ENCODE results near the gene CCDC12. TPM values are rescaled to one million over a fixed set of nuclear protein-coding genes. Genes with fewer than 3 reads are reported as not detected.
"Not testable (repeated sequence)": the region's sequence is repeated elsewhere in the genome, so short reads cannot be mapped to it uniquely, and the experiment has no call there.

CCDC12 gene
- polyA plus RNA-seq, 1 donor, result 45.4 TPM

- DNase-seq, result no peak
Measured at GRCh38 chr3:46923559-46924350, 52.8 kb downstream of the CCDC12 start.

GRCh38 chr3:46922871-46923558 is 53.5 kb downstream of the CCDC12 start:
- DNase-seq, result no peak

GRCh38 chr3:46922426-46922825 is 54.1 kb downstream of the CCDC12 start:
- DNase-seq, result no peak

GRCh38 chr3:46921871-46922271 is 54.7 kb downstream of the CCDC12 start:
- no peak for DNase-seq

GRCh38 chr3:46921041-46921440 is 55.5 kb downstream of the CCDC12 start:
- no peak for DNase-seq

- no peak for DNase-seq
Measured at GRCh38 chr3:46918634-46919033, 57.9 kb downstream of the CCDC12 start.

- no peak for DNase-seq
Measured at GRCh38 chr3:46918202-46918601, 58.3 kb downstream of the CCDC12 start.

- DNase-seq, result no peak
Measured at GRCh38 chr3:46917257-46917656, 59.3 kb downstream of the CCDC12 start.

GRCh38 chr3:46916799-46917198 is 59.7 kb downstream of the CCDC12 start:
- DNase-seq, result no peak

- no peak for DNase-seq
Measured at GRCh38 chr3:46916278-46916677, 60.3 kb downstream of the CCDC12 start.

GRCh38 chr3:46915297-46915822 is 61.2 kb downstream of the CCDC12 start:
- no peak for DNase-seq

GRCh38 chr3:46914849-46915248 is 61.7 kb downstream of the CCDC12 start:
- no peak for DNase-seq

- no peak for DNase-seq
Measured at GRCh38 chr3:46913644-46914043, 62.9 kb downstream of the CCDC12 start.

- DNase-seq, result no peak
Measured at GRCh38 chr3:46912986-46913385, 63.6 kb downstream of the CCDC12 start.

GRCh38 chr3:46910914-46911313 is 65.6 kb downstream of the CCDC12 start:
- not testable (repeated sequence) for DNase-seq

GRCh38 chr3:46910166-46910760 is 66.3 kb downstream of the CCDC12 start:
- DNase-seq, result no peak

GRCh38 chr3:46909535-46910161 is 66.9 kb downstream of the CCDC12 start:
- DNase-seq, result peak; percentile 88

GRCh38 chr3:46908986-46909534 is 67.5 kb downstream of the CCDC12 start:
- no peak for DNase-seq

- no peak for DNase-seq
Measured at GRCh38 chr3:46908294-46908985, 68.1 kb downstream of the CCDC12 start.

- DNase-seq, result no peak
Measured at GRCh38 chr3:46907960-46908293, 68.6 kb downstream of the CCDC12 start.

GRCh38 chr3:46907271-46907670 is 69.3 kb downstream of the CCDC12 start:
- DNase-seq, result no peak
